UCSD-AML1 (cell line): ENCODE results near the gene CYP27A1.
A peak's percentile ranks its signal among the peaks of the same experiment; 100 is the strongest.

Source experiments
- DNase-seq: peaks from one replicate; lab custom pipeline; 2025; ENCODE audit not compliant: unreplicated experiment; lab: John Stamatoyannopoulos, UW

Gene CYP27A1

GRCh38 chr2:218810256-218810655 lies 28.3 kb downstream of the CYP27A1 start:
- no peak for DNase-seq

- DNase-seq = peak; percentile 16
These were observed 29.4 kb downstream of the CYP27A1 start for GRCh38 chr2:218811382-218811781.

GRCh38 chr2:218812096-218812815 lies 30.3 kb downstream of the CYP27A1 start:
- no peak for DNase-seq

GRCh38 chr2:218812861-218813260 lies 30.9 kb downstream of the CYP27A1 start:
- DNase-seq = no peak

- DNase-seq = no peak
These were observed 32.0 kb downstream of the CYP27A1 start for GRCh38 chr2:218813771-218814460.

GRCh38 chr2:218814540-218815243 lies 32.7 kb downstream of the CYP27A1 start:
- no peak for DNase-seq

- DNase-seq = no peak
These were observed 33.3 kb downstream of the CYP27A1 start for GRCh38 chr2:218815244-218815637.

- DNase-seq = no peak
These were observed 33.7 kb downstream of the CYP27A1 start for GRCh38 chr2:218815649-218816048.

GRCh38 chr2:218816561-218817011 lies 34.6 kb downstream of the CYP27A1 start:
- no peak for DNase-seq

- DNase-seq = no peak
These were observed 37.1 kb downstream of the CYP27A1 start for GRCh38 chr2:218819093-218819492.

- DNase-seq = no peak
These were observed 38.9 kb downstream of the CYP27A1 start for GRCh38 chr2:218820746-218821369.

- no peak for DNase-seq
These were observed 39.8 kb downstream of the CYP27A1 start for GRCh38 chr2:218821605-218822211.

GRCh38 chr2:218822622-218823021 lies 40.7 kb downstream of the CYP27A1 start:
- DNase-seq = no peak

- no peak for DNase-seq
These were observed 41.4 kb downstream of the CYP27A1 start for GRCh38 chr2:218823196-218823855.

GRCh38 chr2:218824004-218824403 lies 42.1 kb downstream of the CYP27A1 start:
- DNase-seq = no peak

GRCh38 chr2:218826791-218827190 lies 44.8 kb downstream of the CYP27A1 start:
- DNase-seq = no peak

GRCh38 chr2:218827701-218828476 lies 45.9 kb downstream of the CYP27A1 start:
- no peak for DNase-seq

- no peak for DNase-seq
These were observed 46.5 kb downstream of the CYP27A1 start for GRCh38 chr2:218828477-218828778.

GRCh38 chr2:218829868-218830451 lies 48.0 kb downstream of the CYP27A1 start:
- no peak for DNase-seq
